SK-N-MC (cell line): Measurements from ENCODE around the gene TYRP1.

Experiments
- DNase-seq: peaks from one replicate; pipeline ENCODE4 v3.0.0-alpha.2; 2011; ENCODE audit warnings: low read depth, low spot score
- H3K27ac ChIP-seq: fragments of 200-600 bp; sonication (generic); 2 replicates; pipeline ENCODE4 v1.5.1; 2016; ENCODE audit warnings: mixed run types
- H3K36me3 ChIP-seq: fragments of 200-600 bp; sonication (generic); 2 replicates; pipeline ENCODE4 v1.6.1; 2017; ENCODE audit warnings: antibody characterized with exemption, low read length, mixed read lengths; ENCODE audit not compliant: insufficient read depth
- H3K4me3 ChIP-seq: fragments of 200-600 bp; sonication (generic); 2 replicates; pipeline ENCODE4 v1.5.1; 2016
- H3K9ac ChIP-seq: fragments of 200-600 bp; sonication (generic); 2 replicates; pipeline ENCODE4 v1.8.0; 2017; ENCODE audit warnings: mixed run types, mixed read lengths; ENCODE audit not compliant: insufficient read length
- H3K9me3 ChIP-seq: fragments of 200-600 bp; sonication (generic); 2 replicates; pipeline ENCODE4 v1.6.1; 2017; ENCODE audit warnings: low read depth, mild to moderate bottlenecking, antibody characterized with exemption, low read length, moderate library complexity, mixed read lengths
- EZH2 ChIP-seq: fragments of 200-600 bp; sonication (generic); IDR thresholded peaks from one replicate; pipeline ENCODE4 v1.6.1; 2017; ENCODE audit warnings: antibody characterized with exemption
- FOXP2 ChIP-seq: optimal IDR thresholded peaks from 2 replicates; pipeline ENCODE3; 2011; ENCODE audit warnings: mild to moderate bottlenecking, moderate library complexity; ENCODE audit not compliant: insufficient read depth; ENCODE audit errors: extremely low read length, control extremely low read depth
- POLR2AphosphoS5 ChIP-seq: IDR thresholded peaks from 2 replicates; pipeline ENCODE4 v1.6.1; 2012; ENCODE audit warnings: mild to moderate bottlenecking, low read depth, low read length, borderline replicate concordance

The TYRP1 gene

DNA sequence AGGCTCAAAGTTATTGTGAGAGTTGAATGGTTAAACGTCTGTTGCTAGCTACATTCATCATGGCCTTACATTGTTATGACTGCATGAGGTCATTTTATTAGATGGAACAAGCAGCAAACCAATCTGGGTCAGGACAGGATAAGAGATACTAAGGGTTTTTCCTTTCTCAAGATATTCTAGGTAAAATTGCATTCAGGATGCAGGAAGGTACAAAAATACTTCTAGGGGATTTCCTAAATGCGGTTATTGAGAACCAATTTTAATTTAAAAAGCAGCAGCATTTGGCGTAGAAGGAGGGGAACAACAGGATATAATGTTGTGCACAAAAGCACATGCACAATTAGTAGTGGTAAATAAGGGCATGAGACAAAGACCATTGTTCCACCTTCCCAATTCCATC lies 42.5 kb downstream of the TYRP1 start:
- TF ChIP-seq FOXP2 (no peak), EZH2 (no peak), POLR2AphosphoS5 (no peak)
- no peak overlapping the region for H3K4me3 ChIP-seq
- H3K9me3 ChIP-seq, result no peaks in the 10 kb centered on the region
- no peak overlapping the region for H3K9ac ChIP-seq
- DNase-seq, result no peak
- no peaks in the 10 kb centered on the region for H3K36me3 ChIP-seq
- H3K27ac ChIP-seq, result no peak overlapping the region

DNA sequence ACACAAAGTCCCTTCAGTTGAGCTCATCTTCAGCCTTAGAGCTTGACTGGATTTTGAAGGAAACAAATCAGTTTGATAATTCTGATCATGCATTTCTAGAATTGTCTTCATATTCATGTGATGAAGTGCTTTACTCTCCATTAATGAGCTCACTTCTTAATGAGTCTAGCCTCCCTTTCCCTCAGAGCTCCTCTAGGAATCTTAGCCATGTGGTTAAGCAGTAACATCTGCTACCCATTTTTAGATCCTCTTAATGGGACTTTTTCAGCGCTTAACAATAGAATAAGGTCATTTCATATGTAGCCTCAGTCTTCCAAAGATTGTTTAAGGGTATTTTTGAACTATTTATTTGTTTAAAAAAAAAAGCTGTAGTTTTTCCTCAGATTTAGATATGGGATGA lies 44.7 kb downstream of the TYRP1 start:
- Histone ChIP-seq H3K9ac (no peak overlapping the region), H3K36me3 (no peaks in the 10 kb centered on the region), H3K27ac (no peak overlapping the region), H3K9me3 (no peaks in the 10 kb centered on the region), H3K4me3 (no peak overlapping the region)
- no peak for DNase-seq
- TF ChIP-seq FOXP2 (no peak), POLR2AphosphoS5 (no peak), EZH2 (no peak)

- no peaks in the 10 kb centered on the region for H3K36me3 ChIP-seq
- no peaks in the 10 kb centered on the region for H3K9me3 ChIP-seq
- H3K27ac ChIP-seq, result no peak overlapping the region
- H3K9ac ChIP-seq, result no peak overlapping the region
- H3K4me3 ChIP-seq, result no peak overlapping the region
- DNase-seq, result no peak
- no peak for TF ChIP-seq POLR2AphosphoS5
- no peak for TF ChIP-seq FOXP2
- TF ChIP-seq EZH2, result no peak
Measured at GRCh38 chr9:12739014-12739652, 45.9 kb downstream of the TYRP1 start.

DNA sequence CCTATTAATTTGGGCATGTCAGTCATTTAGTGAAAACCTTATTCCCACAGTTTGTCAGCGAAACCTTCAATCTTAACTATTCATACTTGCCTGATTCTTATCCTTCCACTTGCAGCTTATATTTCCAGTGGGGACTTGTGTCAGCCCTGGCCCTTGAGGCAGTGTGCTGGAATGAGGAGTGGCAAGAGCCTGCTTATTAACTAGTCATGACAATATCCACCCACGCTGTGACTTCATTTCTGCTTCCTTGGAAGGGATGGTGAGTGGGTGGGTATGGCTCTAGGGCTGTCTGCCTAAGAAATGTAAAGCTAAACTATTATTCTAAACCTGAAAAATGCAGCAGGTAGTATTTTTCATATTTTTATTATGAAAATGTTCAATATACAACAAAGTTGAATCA lies 47.7 kb downstream of the TYRP1 start:
- no peak overlapping the region for H3K27ac ChIP-seq
- no peaks in the 10 kb centered on the region for H3K36me3 ChIP-seq
- H3K9ac ChIP-seq, result no peak overlapping the region
- H3K4me3 ChIP-seq, result no peak overlapping the region
- H3K9me3 ChIP-seq, result no peaks in the 10 kb centered on the region
- DNase-seq, result no peak
- TF ChIP-seq EZH2, result no peak
- TF ChIP-seq FOXP2, result no peak
- no peak for TF ChIP-seq POLR2AphosphoS5

- no peaks in the 10 kb centered on the region for H3K9me3 ChIP-seq
- DNase-seq, result no peak
- H3K36me3 ChIP-seq, result no peaks in the 10 kb centered on the region
- no peak for TF ChIP-seq FOXP2
- no peak for TF ChIP-seq EZH2
- TF ChIP-seq POLR2AphosphoS5, result no peak
- no peak overlapping the region for H3K9ac ChIP-seq
- H3K27ac ChIP-seq, result no peak overlapping the region
- H3K4me3 ChIP-seq, result no peak overlapping the region
Measured at GRCh38 chr9:12748016-12748415, 54.8 kb downstream of the TYRP1 start.

GRCh38 chr9:12748954-12749353 lies 55.8 kb downstream of the TYRP1 start:
- no peak for TF ChIP-seq FOXP2
- no peak for TF ChIP-seq EZH2
- H3K9me3 ChIP-seq, result no peaks in the 10 kb centered on the region
- no peaks in the 10 kb centered on the region for H3K36me3 ChIP-seq
- H3K9ac ChIP-seq, result no peak overlapping the region
- no peak overlapping the region for H3K27ac ChIP-seq
- DNase-seq, result no peak
- H3K4me3 ChIP-seq, result no peak overlapping the region

GRCh38 chr9:12753931-12754330 lies 60.7 kb downstream of the TYRP1 start:
- TF ChIP-seq EZH2, result no peak
- no peak for TF ChIP-seq FOXP2
- no peak for TF ChIP-seq POLR2AphosphoS5
- H3K4me3 ChIP-seq, result no peak overlapping the region
- no peak overlapping the region for H3K27ac ChIP-seq
- H3K9ac ChIP-seq, result no peak overlapping the region
- no peaks in the 10 kb centered on the region for H3K9me3 ChIP-seq
- no peaks in the 10 kb centered on the region for H3K36me3 ChIP-seq
- DNase-seq, result no peak

DNA sequence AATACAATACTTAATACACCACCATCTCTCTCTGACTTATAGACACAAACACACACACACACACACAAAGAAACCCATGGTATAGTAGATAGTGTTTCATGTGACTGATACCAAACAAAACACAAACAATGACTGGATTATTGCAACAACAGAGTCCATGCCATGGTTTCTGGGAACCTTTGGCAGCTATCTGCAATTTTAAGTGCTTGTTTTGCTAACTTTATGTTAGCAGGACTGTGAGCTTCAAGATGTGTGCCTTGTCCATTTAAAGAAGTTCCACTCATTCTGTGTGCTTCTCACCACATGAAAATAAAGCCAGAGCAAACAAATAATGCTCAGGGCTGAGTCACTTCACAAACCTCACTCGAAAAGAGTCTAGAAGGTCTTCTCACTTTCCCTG lies 66.6 kb downstream of the TYRP1 start:
- Histone ChIP-seq H3K27ac (no peak overlapping the region), H3K9me3 (no peaks in the 10 kb centered on the region), H3K4me3 (no peak overlapping the region), H3K36me3 (no peaks in the 10 kb centered on the region), H3K9ac (no peak overlapping the region)
- no peak for DNase-seq
- no peak for TF ChIP-seq FOXP2
- no peak for TF ChIP-seq POLR2AphosphoS5
- TF ChIP-seq EZH2, result no peak
